Testis (tissue), 3 donors: ENCODE data around the gene FAM3C. TPM values are rescaled to one million over a fixed set of nuclear protein-coding genes. Genes with fewer than 3 reads are reported as not detected.

Experiments
- DNase-seq: peaks from one replicate; pipeline ENCODE4 v3.0.0-alpha.2; 2019
- H3K27ac ChIP-seq, 2 donors: fragments of 200-600 bp; sonication (generic); one replicate each; pipeline ENCODE4 v1.5.1; 2019
- H3K27me3 ChIP-seq: fragments of 200-600 bp; sonication (generic); one replicate; pipeline ENCODE4 v1.5.1; 2019
- H3K36me3 ChIP-seq: fragments of 200-600 bp; sonication (generic); one replicate; pipeline ENCODE4 v1.5.1; 2017; ENCODE audit warnings: low read depth; ENCODE audit errors: missing control alignments
- H3K4me1 ChIP-seq: fragments of 200-600 bp; sonication (generic); one replicate; pipeline ENCODE4 v1.5.1; 2019
- H3K4me3 ChIP-seq, 2 donors: fragments of 200-600 bp; sonication (generic); one replicate each; pipeline ENCODE4 v1.5.1; 2017 to 2019
- H3K9me3 ChIP-seq: fragments of 200-600 bp; sonication (generic); one replicate; pipeline ENCODE4 v1.5.1; 2017
- POLR2A ChIP-seq: fragments of 450-650 bp; IDR thresholded peaks from one replicate; pipeline ENCODE4 v1.6.1; 2017; ENCODE audit warnings: antibody characterized with exemption, mild to moderate bottlenecking, moderate library complexity
- WGBS, 2 donors: methylation state at CpG; one replicate each; pipeline ENCODE4 v1.1.5; 2018; 5-methylcytosine and 5-hydroxymethylcytosine counted together
- intact Hi-C: fragments of 100-400 bp; cut with DNase I; formaldehyde crosslinking; loops from one replicate; pipeline ENCODE4 v1.15.1; 2023; ENCODE audit warnings: low total_unique reads
- polyA plus RNA-seq: library from polyadenylated mRNA; stranded (reverse); fragments of 350-450 nt; fragmentation: Illumina TruSeq; extraction: RNeasy Lipid Tissue Mini Kit (QIAGEN cat#74804); gene quantifications from one replicate; pipeline ENCODE4 v1.2.3, GENCODE V29; 2014; ENCODE audit warnings: low read depth, low replicate concordance; ENCODE audit not compliant: insufficient read depth
- total RNA-seq, 2 donors: library from RNA; depleted of rRNA; stranded (reverse); fragments of >200 nt; gene quantifications; one replicate each; pipeline ENCODE4 v1.2.3, GENCODE V29; 2016
- TF ChIP-seq, protein P1 (sequence below), 3 experiments: fragments of 450-650 bp in 2 of 3; fragments of 200-600 bp in 1 of 3; sonication (generic) in 1 of 3; IDR thresholded peaks; one replicate each; pipeline ENCODE4 v1.5.1; 2016 to 2019; ENCODE audit warnings: antibody characterized with exemption in 3 of 3, mild to moderate bottlenecking in 2 of 3, moderate library complexity in 1 of 3

Gene FAM3C
- total and polyA plus RNA-seq, 3 donors from 2014 or later: 31.8 to 50.7 (median 35.9) TPM

DNA sequence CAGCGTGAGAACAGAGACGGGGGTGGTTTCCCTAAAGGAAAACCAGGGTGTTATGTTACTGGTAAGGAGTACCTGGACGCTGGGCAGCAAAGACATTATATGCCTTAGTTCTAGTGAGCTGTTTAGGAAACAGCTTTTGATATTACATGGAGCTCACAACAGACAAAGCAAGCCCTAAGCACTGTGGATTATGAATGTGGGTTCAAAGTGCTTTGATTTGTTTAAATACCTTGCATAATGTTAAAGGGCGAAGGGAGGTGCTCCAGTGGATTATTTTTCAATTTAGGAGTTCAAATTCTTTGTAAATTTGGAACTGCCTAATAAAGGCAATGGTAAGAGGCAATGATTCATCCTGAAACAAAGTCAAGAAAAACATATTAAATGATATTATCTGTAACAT lies 53.5 kb downstream of the FAM3C start:
- DNase-seq: no peak
- Histone ChIP-seq H3K9me3 (no peaks in the 10 kb centered on the region), H3K4me3 (no peak overlapping the region), H3K4me1 (no peaks in the 10 kb centered on the region), H3K36me3 (no peaks in the 10 kb centered on the region), H3K27me3 (no peaks in the 10 kb centered on the region), H3K27ac (no peak overlapping the region)
- intact Hi-C loops: no loop called here
- 87 to 92% methylated on average over 4 of the region's 4 CpGs for WGBS, 2 donors
- no peak for TF ChIP-seq POLR2A
- TF ChIP-seq, protein P1, sequence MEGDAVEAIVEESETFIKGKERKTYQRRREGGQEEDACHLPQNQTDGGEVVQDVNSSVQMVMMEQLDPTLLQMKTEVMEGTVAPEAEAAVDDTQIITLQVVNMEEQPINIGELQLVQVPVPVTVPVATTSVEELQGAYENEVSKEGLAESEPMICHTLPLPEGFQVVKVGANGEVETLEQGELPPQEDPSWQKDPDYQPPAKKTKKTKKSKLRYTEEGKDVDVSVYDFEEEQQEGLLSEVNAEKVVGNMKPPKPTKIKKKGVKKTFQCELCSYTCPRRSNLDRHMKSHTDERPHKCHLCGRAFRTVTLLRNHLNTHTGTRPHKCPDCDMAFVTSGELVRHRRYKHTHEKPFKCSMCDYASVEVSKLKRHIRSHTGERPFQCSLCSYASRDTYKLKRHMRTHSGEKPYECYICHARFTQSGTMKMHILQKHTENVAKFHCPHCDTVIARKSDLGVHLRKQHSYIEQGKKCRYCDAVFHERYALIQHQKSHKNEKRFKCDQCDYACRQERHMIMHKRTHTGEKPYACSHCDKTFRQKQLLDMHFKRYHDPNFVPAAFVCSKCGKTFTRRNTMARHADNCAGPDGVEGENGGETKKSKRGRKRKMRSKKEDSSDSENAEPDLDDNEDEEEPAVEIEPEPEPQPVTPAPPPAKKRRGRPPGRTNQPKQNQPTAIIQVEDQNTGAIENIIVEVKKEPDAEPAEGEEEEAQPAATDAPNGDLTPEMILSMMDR (IDR thresholded peaks at IDR 0.05): no peak

DNA sequence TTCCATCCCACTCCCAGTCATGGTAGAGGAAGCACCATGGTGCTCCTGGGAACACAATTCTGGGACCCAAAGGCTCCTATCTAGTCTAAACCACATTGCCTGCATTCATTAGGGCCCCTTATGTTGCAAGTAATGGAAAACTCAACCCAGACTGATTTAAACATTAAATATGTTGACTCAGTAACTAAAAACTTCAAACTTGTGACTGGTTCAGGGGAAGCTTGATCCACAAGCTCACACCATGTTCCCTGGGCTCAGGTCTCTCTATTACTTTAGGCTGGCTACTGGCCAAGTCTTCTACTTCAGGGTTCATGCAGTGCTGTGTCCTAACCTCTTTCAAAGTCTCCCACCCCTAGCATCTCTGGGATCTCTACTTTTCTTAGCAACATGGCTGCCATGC lies 54.2 kb downstream of the FAM3C start:
- Histone ChIP-seq H3K4me1 (no peaks in the 10 kb centered on the region), H3K9me3 (no peaks in the 10 kb centered on the region), H3K27ac (no peak overlapping the region), H3K36me3 (no peaks in the 10 kb centered on the region), H3K27me3 (no peaks in the 10 kb centered on the region), H3K4me3 (no peak overlapping the region)
- no peak for TF ChIP-seq POLR2A
- TF ChIP-seq, protein P1 (IDR thresholded peaks at IDR 0.05): no peak
- no peak for DNase-seq
- intact Hi-C loops: no loop called here

DNA sequence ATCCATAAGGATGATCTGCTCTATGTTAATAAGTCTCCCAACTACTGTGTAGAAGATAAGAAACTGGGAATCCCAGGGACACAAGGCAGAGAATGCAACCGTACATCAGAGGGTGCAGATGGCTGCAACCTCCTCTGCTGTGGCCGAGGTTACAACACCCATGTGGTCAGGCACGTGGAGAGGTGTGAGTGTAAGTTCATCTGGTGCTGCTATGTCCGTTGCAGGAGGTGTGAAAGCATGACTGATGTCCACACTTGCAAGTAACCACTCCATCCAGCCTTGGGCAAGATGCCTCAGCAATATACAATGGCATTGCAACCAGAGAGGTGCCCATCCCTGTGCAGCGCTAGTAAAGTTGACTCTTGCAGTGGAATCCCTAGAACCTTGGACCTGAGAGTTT lies 57.0 kb downstream of the FAM3C start:
- intact Hi-C loops: no loop called here
- Histone ChIP-seq H3K4me1 (no peaks in the 10 kb centered on the region), H3K4me3 (no peak overlapping the region), H3K27me3 (no peaks in the 10 kb centered on the region), H3K9me3 (no peaks in the 10 kb centered on the region), H3K27ac (no peak overlapping the region), H3K36me3 (no peaks in the 10 kb centered on the region)
- 65 to 66% methylated on average over 5 of the region's 5 CpGs for WGBS, 2 donors
- DNase-seq: no peak
- no peak for TF ChIP-seq POLR2A
- TF ChIP-seq, protein P1 (IDR thresholded peaks at IDR 0.05): no peak

DNA sequence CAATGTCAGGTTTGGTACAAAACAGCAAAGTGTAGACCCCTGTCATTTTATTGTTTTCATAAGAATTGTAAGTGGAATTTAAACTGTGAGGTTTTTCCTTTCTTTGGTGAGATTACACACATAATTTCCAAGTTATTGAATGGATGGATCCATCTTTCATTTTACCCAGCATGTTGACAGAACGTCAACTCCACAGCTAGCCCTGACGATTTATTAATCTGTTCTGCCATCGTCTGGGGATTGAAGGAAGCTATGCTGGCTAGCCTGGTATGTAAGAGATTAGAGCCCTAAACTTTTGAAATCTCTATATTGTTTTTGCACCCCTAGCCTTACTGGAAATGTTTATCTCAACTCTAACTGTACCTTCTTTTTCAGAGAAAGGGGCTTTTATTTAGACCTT lies 58.7 kb downstream of the FAM3C start:
- no peaks in the 10 kb centered on the region for H3K36me3 ChIP-seq
- DNase-seq: no peak
- no peaks in the 10 kb centered on the region for H3K27me3 ChIP-seq
- no peaks in the 10 kb centered on the region for H3K9me3 ChIP-seq
- TF ChIP-seq, protein P1 (IDR thresholded peaks at IDR 0.05): no peak
- TF ChIP-seq POLR2A: no peak
- WGBS, 2 donors: 60 to 67% methylated on average over 3 of the region's 3 CpGs
- H3K4me3 ChIP-seq: no peak overlapping the region
- no peak overlapping the region for H3K27ac ChIP-seq
- intact Hi-C loops: no loop called here
- H3K4me1 ChIP-seq: no peaks in the 10 kb centered on the region

DNA sequence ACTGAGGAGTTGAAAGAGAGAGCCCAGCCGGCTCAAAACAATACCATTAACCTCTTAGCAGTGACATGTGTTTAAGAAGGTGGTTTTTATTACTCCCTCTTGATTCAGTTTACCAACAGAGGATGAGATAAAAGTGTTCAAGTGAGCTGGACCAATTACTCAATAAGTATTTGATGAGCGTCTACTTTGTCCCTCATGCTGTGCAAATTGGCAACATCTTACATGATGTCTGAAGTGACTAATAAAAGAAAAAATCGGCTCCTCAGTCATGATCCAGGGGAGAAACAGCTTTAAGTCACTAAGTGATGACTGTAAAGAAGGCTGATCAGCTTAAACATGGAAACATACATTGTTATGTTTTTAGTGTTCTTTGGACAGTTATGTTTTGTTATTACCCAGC lies 59.5 kb downstream of the FAM3C start:
- DNase-seq: no peak
- intact Hi-C loops: no loop called here
- Histone ChIP-seq H3K4me3 (no peak overlapping the region), H3K27me3 (no peaks in the 10 kb centered on the region), H3K9me3 (no peaks in the 10 kb centered on the region), H3K27ac (no peak overlapping the region), H3K36me3 (no peaks in the 10 kb centered on the region), H3K4me1 (no peaks in the 10 kb centered on the region)
- 83 to 88% methylated on average over 3 of the region's 3 CpGs for WGBS, 2 donors
- no peak for TF ChIP-seq POLR2A
- TF ChIP-seq, protein P1 (IDR thresholded peaks at IDR 0.05): no peak
